ENCODE results near the gene MSI2.

The MSI2 gene

GRCh38 chr17:57234061-57234738 is 22.1 kb upstream of the MSI2 start:
- no peak for TF ChIP-seq CTCF (IDR thresholded peaks at IDR 0.05; ENCODE audit: control insufficient read depth, extremely low read depth, insufficient read depth)
- DNase-seq (ENCODE audit: low read depth), result no peak
- no peak overlapping the region for H3K4me3 ChIP-seq (ENCODE audit: low read depth, low read length)

GRCh38 chr17:57234739-57235092 is 21.6 kb upstream of the MSI2 start:
- no peak overlapping the region for H3K4me3 ChIP-seq (ENCODE audit: low read depth, low read length)
- no peak for TF ChIP-seq CTCF (IDR thresholded peaks at IDR 0.05; ENCODE audit: control insufficient read depth, extremely low read depth, insufficient read depth)
- no peak for DNase-seq (ENCODE audit: low read depth)

- no peak for TF ChIP-seq CTCF (IDR thresholded peaks at IDR 0.05; ENCODE audit: control insufficient read depth, extremely low read depth, insufficient read depth)
- no peak overlapping the region for H3K4me3 ChIP-seq (ENCODE audit: low read depth, low read length)
- no peak for DNase-seq (ENCODE audit: low read depth)
These were observed 21.2 kb upstream of the MSI2 start for GRCh38 chr17:57235124-57235523.

GRCh38 chr17:57236686-57237299 is 19.5 kb upstream of the MSI2 start:
- DNase-seq (ENCODE audit: low read depth), result no peak
- no peak for TF ChIP-seq CTCF (IDR thresholded peaks at IDR 0.05; ENCODE audit: control insufficient read depth, extremely low read depth, insufficient read depth)
- no peak overlapping the region for H3K4me3 ChIP-seq (ENCODE audit: low read depth, low read length)

GRCh38 chr17:57240648-57241047 is 15.7 kb upstream of the MSI2 start:
- TF ChIP-seq CTCF (IDR thresholded peaks at IDR 0.05; ENCODE audit: control insufficient read depth, extremely low read depth, insufficient read depth), result no peak

GRCh38 chr17:57242148-57242547 is 14.2 kb upstream of the MSI2 start:
- no peak overlapping the region for H3K4me3 ChIP-seq (ENCODE audit: low read depth, low read length)
- no peak for TF ChIP-seq CTCF (IDR thresholded peaks at IDR 0.05; ENCODE audit: control insufficient read depth, extremely low read depth, insufficient read depth)
- DNase-seq (ENCODE audit: low read depth), result no peak

More at GRCh38 chr17:57240648-57241047, 15.7 kb upstream of the MSI2 start:
- no peak overlapping the region for H3K4me3 ChIP-seq (ENCODE audit: low read depth, low read length)
- DNase-seq (ENCODE audit: low read depth), result no peak

GRCh38 chr17:57243171-57243622 is 13.1 kb upstream of the MSI2 start:
- no peak for DNase-seq (ENCODE audit: low read depth)
- H3K4me3 ChIP-seq (ENCODE audit: low read depth, low read length), result no peak overlapping the region
- TF ChIP-seq CTCF (IDR thresholded peaks at IDR 0.05; ENCODE audit: control insufficient read depth, extremely low read depth, insufficient read depth), result peak; percentile 100

Measured in LNCaP clone FGC (cell line).